GM12878 (cell line): ENCODE results near the gene SHANK1.

Experiments
- CTCF ChIP-seq, 3 experiments: IDR thresholded peaks in 2 of 3; conservative IDR thresholded peaks in 1 of 3; 2 replicates each; pipeline ENCODE4 v1.5.1; 2011; ENCODE audit warnings: low read depth in 3 of 3, low read length in 3 of 3, mild to moderate bottlenecking in 3 of 3, control low read depth in 2 of 3, moderate library complexity in 2 of 3, inconsistent platforms in 1 of 3, mixed read lengths in 1 of 3; ENCODE audit not compliant: control insufficient read depth in 2 of 3, insufficient read depth in 1 of 3; ENCODE audit errors: extremely low read depth in 1 of 3
- EED ChIP-seq: sonication (generic); IDR thresholded peaks from 2 replicates; pipeline ENCODE4 v1.6.1; 2016; ENCODE audit warnings: antibody characterized with exemption, low read depth
- JUNB ChIP-seq: IDR thresholded peaks from 2 replicates; pipeline ENCODE4 v1.6.1; 2016; ENCODE audit warnings: antibody characterized with exemption, mild to moderate bottlenecking
- NFYB ChIP-seq: IDR thresholded peaks from 2 replicates; pipeline ENCODE4 v1.6.1; 2011; ENCODE audit warnings: low read depth, mild to moderate bottlenecking, low read length, improper control_type of control experiment, moderate library complexity; ENCODE audit not compliant: insufficient read depth
- POLR2A ChIP-seq: IDR thresholded peaks from 2 replicates; pipeline ENCODE4 v1.6.1; 2011; ENCODE audit warnings: low read depth, mild to moderate bottlenecking, low read length
- POLR2AphosphoS5 ChIP-seq: IDR thresholded peaks from 2 replicates; pipeline ENCODE4 v1.6.1; 2011; ENCODE audit warnings: mild to moderate bottlenecking, low read length, inconsistent platforms
- RAD21 ChIP-seq: IDR thresholded peaks from 2 replicates; pipeline ENCODE4 v1.6.1; 2011; ENCODE audit warnings: mild to moderate bottlenecking, low read depth, low read length, moderate library complexity; ENCODE audit not compliant: insufficient read depth
- REST ChIP-seq: IDR thresholded peaks from 2 replicates; pipeline ENCODE4 v1.6.1; 2012; ENCODE audit warnings: mild to moderate bottlenecking, low read depth, low read length
- SMC3 ChIP-seq: IDR thresholded peaks from 2 replicates; pipeline ENCODE4 v1.6.1; 2011; ENCODE audit warnings: low read length, improper control_type of control experiment, borderline replicate concordance

GRCh38 chr19:50718255-50719118 lies 1.1 kb downstream of the SHANK1 start:
- TF ChIP-seq CTCF (IDR thresholded peaks at IDR 0.05 in 2 of 3, conservative IDR thresholded peaks at IDR 0.05 in 1 of 3; ENCODE audit: control insufficient read depth in 2 of 3, extremely low read depth in 1 of 3, insufficient read depth in 1 of 3, low read depth in 3 of 3, low read length in 3 of 3) = no peak
- no peak for TF ChIP-seq POLR2AphosphoS5
- TF ChIP-seq REST = no peak
- no peak for TF ChIP-seq RAD21
- no peak for TF ChIP-seq POLR2A
- TF ChIP-seq EED = no peak
- no peak for TF ChIP-seq JUNB
- no peak for TF ChIP-seq SMC3
- no peak for TF ChIP-seq NFYB
